MM.1S (cell line): ENCODE results near the gene CASP2.

ENCODE experiments used
- CTCF ChIP-seq: fragments of 300-600 bp; sonication (generic); IDR thresholded peaks from 2 replicates; pipeline ENCODE4 v1.5.1; 2016; ENCODE audit warnings: antibody characterized with exemption, low read length, mixed read lengths
- EZH2 ChIP-seq: fragments of 300-600 bp; sonication (generic); optimal IDR thresholded peaks from 2 replicates; pipeline ENCODE3; 2017; ENCODE audit warnings: low read depth, mild to moderate bottlenecking, antibody characterized with exemption, low read length, mixed read lengths
- EZH2phosphoT487 ChIP-seq: fragments of 300-600 bp; sonication (generic); IDR thresholded peaks from 2 replicates; pipeline ENCODE4 v1.6.1; 2018; ENCODE audit warnings: antibody characterized with exemption, low read length

- TF ChIP-seq CTCF, result no peak
- no peak for TF ChIP-seq EZH2phosphoT487
- no peak for TF ChIP-seq EZH2
These were observed 20.5 kb downstream of the CASP2 start for GRCh38 chr7:143308632-143309031.
